GM12873 (cell line): ENCODE data around the gene EPHB1.

Source experiments
- CTCF ChIP-seq: IDR thresholded peaks from 2 replicates; pipeline ENCODE4 v1.5.1; 2012; ENCODE audit warnings: low read depth, mild to moderate bottlenecking, moderate library complexity, low read length, control low read depth; ENCODE audit not compliant: insufficient read depth; ENCODE audit errors: missing control alignments

EPHB1 gene

GRCh38 chr3:134880431-134880830 lies 85.4 kb downstream of the EPHB1 start:
- TF ChIP-seq CTCF = no peak

GRCh38 chr3:134881305-134881704 lies 86.2 kb downstream of the EPHB1 start:
- no peak for TF ChIP-seq CTCF

GRCh38 chr3:134883697-134884385 lies 88.8 kb downstream of the EPHB1 start:
- TF ChIP-seq CTCF = no peak

- peak; percentile 65 for TF ChIP-seq CTCF
Observed at GRCh38 chr3:134885877-134886621, 91.0 kb downstream of the EPHB1 start.

GRCh38 chr3:134886991-134887390 lies 91.9 kb downstream of the EPHB1 start:
- no peak for TF ChIP-seq CTCF

GRCh38 chr3:134887536-134887935 lies 92.5 kb downstream of the EPHB1 start:
- TF ChIP-seq CTCF = no peak

- TF ChIP-seq CTCF = no peak
Observed at GRCh38 chr3:134892326-134892725, 97.3 kb downstream of the EPHB1 start.
